Glomerular visceral epithelial cell (primary cell): ENCODE measurements around the gene TMEM207.
"Not testable (repeated sequence)": the region's sequence is repeated elsewhere in the genome, so short reads cannot be mapped to it uniquely, and the experiment has no call there.

Experiments
- DNase-seq: peaks from one replicate; pipeline ENCODE4 v3.0.0-alpha.2; 2016; ENCODE audit errors: extremely low spot score

Gene TMEM207

GRCh38 chr3:190449801-190450200 lies at the start of gene TMEM207:
Gene TMEM207 (minus strand): TSS chr3:190449901. CDS start chr3:190449809, 92 bp downstream.
- no peak for DNase-seq

GRCh38 chr3:190499122-190499521 lies 49.4 kb upstream of the TMEM207 start:
- no peak for DNase-seq

- DNase-seq: no peak
Observed at GRCh38 chr3:190498293-190498692, 48.6 kb upstream of the TMEM207 start.

GRCh38 chr3:190497811-190498210 lies 48.1 kb upstream of the TMEM207 start:
- no peak for DNase-seq

- DNase-seq: no peak
Observed at GRCh38 chr3:190496859-190497258, 47.2 kb upstream of the TMEM207 start.

- DNase-seq: no peak
Observed at GRCh38 chr3:190495796-190496195, 46.1 kb upstream of the TMEM207 start.

GRCh38 chr3:190495354-190495753 lies 45.7 kb upstream of the TMEM207 start:
- DNase-seq: no peak

GRCh38 chr3:190494907-190495306 lies 45.2 kb upstream of the TMEM207 start:
- no peak for DNase-seq

GRCh38 chr3:190492966-190493365 lies 43.3 kb upstream of the TMEM207 start:
- DNase-seq: no peak

GRCh38 chr3:190492129-190492528 lies 42.4 kb upstream of the TMEM207 start:
- no peak for DNase-seq

- DNase-seq: peak; percentile 54
Observed at GRCh38 chr3:190491533-190492054, 41.9 kb upstream of the TMEM207 start.

GRCh38 chr3:190486908-190487607 lies 37.4 kb upstream of the TMEM207 start:
- DNase-seq: no peak

- DNase-seq: no peak
Observed at GRCh38 chr3:190486533-190486864, 36.8 kb upstream of the TMEM207 start.

- no peak for DNase-seq
Observed at GRCh38 chr3:190485830-190486532, 36.3 kb upstream of the TMEM207 start.

GRCh38 chr3:190481779-190482178 lies 32.1 kb upstream of the TMEM207 start:
- no peak for DNase-seq

GRCh38 chr3:190473261-190473660 lies 23.6 kb upstream of the TMEM207 start:
- not testable (repeated sequence) for DNase-seq

GRCh38 chr3:190467922-190468321 lies 18.2 kb upstream of the TMEM207 start:
- no peak for DNase-seq

GRCh38 chr3:190458040-190458439 lies 8.3 kb upstream of the TMEM207 start:
- DNase-seq: peak; percentile 9

- no peak for DNase-seq
Observed at GRCh38 chr3:190456770-190457169, 7.1 kb upstream of the TMEM207 start.

- DNase-seq: no peak
Observed at GRCh38 chr3:190455828-190456227, 6.1 kb upstream of the TMEM207 start.

- no peak for DNase-seq
Observed at GRCh38 chr3:190448256-190448655, 1.4 kb downstream of the TMEM207 start.

- DNase-seq: no peak
Observed at GRCh38 chr3:190446573-190447279, 3.0 kb downstream of the TMEM207 start.
